NT2/D1 (cell line): ENCODE data around the gene HECW1.

ENCODE experiments used
- SUZ12 ChIP-seq: IDR thresholded peaks from 2 replicates; pipeline ENCODE4 v1.6.1; 2011; ENCODE audit not compliant: insufficient read length, insufficient read depth; ENCODE audit errors: extremely low read depth
- YY1 ChIP-seq: IDR thresholded peaks from 2 replicates; pipeline ENCODE4 v1.6.1; 2011; ENCODE audit not compliant: insufficient read length, insufficient read depth
- ZNF274 ChIP-seq: IDR thresholded peaks from 2 replicates; pipeline ENCODE4 v1.6.1; 2011; ENCODE audit warnings: mild to moderate bottlenecking, low read depth, low read length

DNA sequence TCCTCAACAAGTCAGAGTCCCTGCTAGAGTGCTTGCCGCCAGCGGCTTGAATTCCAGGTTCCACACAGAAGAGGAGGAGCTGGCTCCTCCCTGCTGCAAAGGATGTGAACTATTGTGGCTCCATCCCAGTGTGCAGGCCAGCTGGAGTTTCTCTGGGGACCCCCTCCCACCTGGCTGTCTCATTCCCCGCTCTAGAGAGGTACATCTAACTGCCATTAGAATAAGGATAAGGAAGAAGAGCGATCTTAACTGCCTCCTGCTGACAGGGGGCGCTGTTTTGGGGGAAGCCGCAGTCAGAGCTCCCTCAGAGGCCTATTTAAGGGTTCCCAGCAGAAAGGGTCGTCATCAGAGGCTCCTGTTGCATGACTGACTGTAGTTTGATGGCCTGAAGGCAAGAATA lies 40.8 kb upstream of the HECW1 start:
- no peak for TF ChIP-seq YY1
- TF ChIP-seq ZNF274 = no peak
- no peak for TF ChIP-seq SUZ12
